Measurements from ENCODE around the gene ELK3. TPM values are rescaled to one million over a fixed set of nuclear protein-coding genes. Genes with fewer than 3 reads are reported as not detected.
A peak's percentile ranks its signal among the peaks of the same experiment; 100 is the strongest.

Gene ELK3
- total RNA-seq, 1 donor from 2014 or later = 5.3 TPM

DNA sequence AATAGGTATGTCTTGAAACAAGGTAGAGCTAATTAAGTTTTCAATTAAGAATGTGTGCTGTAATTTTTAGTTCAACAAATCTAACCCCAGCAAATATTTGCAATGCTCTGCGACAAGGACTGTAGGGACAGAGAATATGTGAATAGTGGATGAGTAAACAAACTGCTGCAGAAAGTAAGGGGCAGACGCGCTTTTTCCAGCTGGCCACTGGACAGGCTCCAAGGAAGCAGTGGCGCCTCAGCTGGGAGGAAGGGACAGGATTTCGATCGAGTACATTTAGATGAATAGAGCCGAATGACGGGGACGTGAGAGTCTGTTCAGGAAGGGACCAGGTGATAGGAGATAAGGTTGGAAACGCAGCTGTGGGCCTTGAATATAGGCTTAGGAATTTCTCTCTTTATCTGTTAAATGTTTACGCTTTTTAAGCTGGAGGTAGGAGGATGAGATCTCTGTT, 69.3 kb downstream of the ELK3 start:
- H3K4me3 ChIP-seq (ENCODE audit: low read depth, low read length) = no peak overlapping the region
- FAIRE-seq (no peak), DNase-seq (ENCODE audit: low read depth) (no peak)
- H3K27me3 ChIP-seq (ENCODE audit: control insufficient read depth, insufficient read depth, low read length) = no peaks in the 10 kb centered on the region
- H3K36me3 ChIP-seq (ENCODE audit: control insufficient read depth, insufficient read depth, low read length) = peaks cover 4% of the 10 kb centered on the region
- TF ChIP-seq, protein P1, sequence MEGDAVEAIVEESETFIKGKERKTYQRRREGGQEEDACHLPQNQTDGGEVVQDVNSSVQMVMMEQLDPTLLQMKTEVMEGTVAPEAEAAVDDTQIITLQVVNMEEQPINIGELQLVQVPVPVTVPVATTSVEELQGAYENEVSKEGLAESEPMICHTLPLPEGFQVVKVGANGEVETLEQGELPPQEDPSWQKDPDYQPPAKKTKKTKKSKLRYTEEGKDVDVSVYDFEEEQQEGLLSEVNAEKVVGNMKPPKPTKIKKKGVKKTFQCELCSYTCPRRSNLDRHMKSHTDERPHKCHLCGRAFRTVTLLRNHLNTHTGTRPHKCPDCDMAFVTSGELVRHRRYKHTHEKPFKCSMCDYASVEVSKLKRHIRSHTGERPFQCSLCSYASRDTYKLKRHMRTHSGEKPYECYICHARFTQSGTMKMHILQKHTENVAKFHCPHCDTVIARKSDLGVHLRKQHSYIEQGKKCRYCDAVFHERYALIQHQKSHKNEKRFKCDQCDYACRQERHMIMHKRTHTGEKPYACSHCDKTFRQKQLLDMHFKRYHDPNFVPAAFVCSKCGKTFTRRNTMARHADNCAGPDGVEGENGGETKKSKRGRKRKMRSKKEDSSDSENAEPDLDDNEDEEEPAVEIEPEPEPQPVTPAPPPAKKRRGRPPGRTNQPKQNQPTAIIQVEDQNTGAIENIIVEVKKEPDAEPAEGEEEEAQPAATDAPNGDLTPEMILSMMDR (IDR thresholded peaks at IDR 0.05; ENCODE audit: insufficient read depth, low read length, severe bottlenecking) = no peak

DNA sequence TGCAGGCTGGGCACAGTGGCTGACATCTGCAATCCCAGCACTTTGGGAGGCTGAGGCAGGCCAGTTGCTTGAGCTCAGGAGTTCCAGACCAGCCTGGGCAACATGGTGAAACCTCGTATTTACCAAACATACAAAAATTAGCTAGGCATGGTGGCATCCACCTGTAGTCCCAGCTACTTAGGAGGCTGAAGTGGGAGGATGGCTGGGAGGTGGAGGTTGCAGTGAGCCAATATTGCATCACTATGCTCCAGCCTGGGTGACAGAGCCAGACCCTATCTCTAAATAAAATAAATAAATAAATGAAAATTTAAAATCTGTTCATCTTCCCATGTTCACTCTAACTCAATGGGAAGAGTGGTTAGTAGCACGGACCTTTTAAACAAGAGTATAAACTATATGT, 71.2 kb downstream of the ELK3 start:
- Histone ChIP-seq H3K36me3 (ENCODE audit: control insufficient read depth, insufficient read depth, low read length) (peaks cover 4% of the 10 kb centered on the region), H3K27me3 (ENCODE audit: control insufficient read depth, insufficient read depth, low read length) (no peaks in the 10 kb centered on the region), H3K4me3 (ENCODE audit: low read depth, low read length) (no peak overlapping the region)
- DNase-seq (ENCODE audit: low read depth) (no peak), FAIRE-seq (no peak)
- TF ChIP-seq, protein P1 (IDR thresholded peaks at IDR 0.05; ENCODE audit: insufficient read depth, low read length, severe bottlenecking) = no peak

DNA sequence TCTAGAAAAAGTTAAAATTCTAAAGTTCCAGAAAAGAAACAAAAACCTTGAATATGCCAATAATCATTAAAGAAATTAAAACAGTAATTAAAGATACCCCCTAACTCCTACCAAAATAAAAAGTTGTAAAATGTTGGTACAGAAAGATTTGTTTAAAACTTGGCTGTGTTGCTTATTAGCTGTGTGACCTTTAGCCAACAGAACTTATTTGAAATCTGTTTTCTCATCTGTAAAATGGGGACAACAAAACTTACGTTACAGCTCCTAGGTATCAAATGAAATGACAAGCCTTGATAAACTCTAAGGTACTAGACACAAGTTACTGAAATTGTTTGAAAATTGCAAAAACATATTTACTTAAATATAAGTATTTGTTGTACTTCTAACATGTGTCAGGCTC, 71.7 kb downstream of the ELK3 start:
- DNase-seq (ENCODE audit: low read depth) (no peak), FAIRE-seq (no peak)
- TF ChIP-seq, protein P1 (IDR thresholded peaks at IDR 0.05; ENCODE audit: insufficient read depth, low read length, severe bottlenecking) = no peak
- H3K27me3 ChIP-seq (ENCODE audit: control insufficient read depth, insufficient read depth, low read length) = no peaks in the 10 kb centered on the region
- no peak overlapping the region for H3K4me3 ChIP-seq (ENCODE audit: low read depth, low read length)
- peaks cover 2% of the 10 kb centered on the region for H3K36me3 ChIP-seq (ENCODE audit: control insufficient read depth, insufficient read depth, low read length)

DNA sequence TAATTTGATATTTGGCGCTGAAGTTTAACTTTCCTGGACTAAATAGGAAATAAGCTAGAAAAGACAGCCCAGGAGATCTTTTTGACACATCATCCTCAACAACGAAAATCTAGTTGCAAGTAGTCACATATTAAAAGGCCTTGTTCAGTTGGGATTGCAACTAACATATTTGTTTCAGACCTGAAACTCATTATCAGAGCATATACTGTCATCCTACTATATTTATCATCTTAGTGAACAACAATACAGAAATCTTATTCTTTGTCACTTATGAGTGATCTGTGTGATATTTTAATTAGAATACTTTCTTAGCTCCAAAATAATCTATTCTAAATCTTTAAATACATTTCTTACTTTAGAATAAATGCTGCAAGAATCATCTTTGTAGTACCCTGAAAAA, 72.1 kb downstream of the ELK3 start:
- H3K4me3 ChIP-seq (ENCODE audit: low read depth, low read length) = no peak overlapping the region
- H3K36me3 ChIP-seq (ENCODE audit: control insufficient read depth, insufficient read depth, low read length) = peaks cover 2% of the 10 kb centered on the region
- DNase-seq (ENCODE audit: low read depth) (no peak), FAIRE-seq (no peak)
- H3K27me3 ChIP-seq (ENCODE audit: control insufficient read depth, insufficient read depth, low read length) = no peaks in the 10 kb centered on the region
- TF ChIP-seq, protein P1 (IDR thresholded peaks at IDR 0.05; ENCODE audit: insufficient read depth, low read length, severe bottlenecking) = no peak

DNA sequence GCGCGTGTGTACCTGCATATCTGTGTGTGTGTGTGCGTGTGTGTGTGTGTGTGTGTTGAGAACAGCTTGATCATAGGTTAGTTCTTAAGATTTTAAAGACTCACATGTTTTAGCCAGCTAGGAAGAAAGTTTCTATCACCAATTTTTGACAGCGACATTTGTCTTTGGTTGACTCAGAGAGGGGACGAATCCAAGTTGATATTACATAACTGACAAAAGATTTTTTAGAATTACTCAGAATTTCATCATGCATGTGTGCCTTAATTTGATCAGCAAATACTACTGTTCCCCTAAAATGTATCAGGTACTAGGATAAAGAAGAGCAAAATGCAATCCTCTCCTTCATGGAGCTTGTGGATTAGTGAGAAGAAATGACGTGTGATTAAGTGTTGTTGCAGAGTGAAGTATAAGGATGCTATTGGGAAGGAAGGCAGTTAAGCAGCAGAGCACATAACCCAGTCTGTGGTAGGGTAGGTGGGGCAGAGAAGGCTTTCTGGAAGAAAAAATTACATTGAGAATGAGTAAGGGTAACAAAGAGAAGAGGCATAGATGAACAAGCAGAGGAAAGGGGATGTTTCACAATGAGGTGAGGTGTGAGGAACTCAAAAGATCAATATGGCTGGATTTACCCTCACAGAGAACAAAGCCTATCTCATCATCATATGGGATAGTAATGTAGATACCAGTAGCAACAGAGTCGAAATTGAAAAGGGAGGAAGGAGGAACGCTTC, 77.5 kb downstream of the ELK3 start:
- Histone ChIP-seq H3K4me3 (ENCODE audit: low read depth, low read length) (no peak overlapping the region), H3K36me3 (ENCODE audit: control insufficient read depth, insufficient read depth, low read length) (peaks cover 4% of the 10 kb centered on the region), H3K27me3 (ENCODE audit: control insufficient read depth, insufficient read depth, low read length) (no peaks in the 10 kb centered on the region)
- TF ChIP-seq, protein P1 (IDR thresholded peaks at IDR 0.05; ENCODE audit: insufficient read depth, low read length, severe bottlenecking) = no peak
- FAIRE-seq (no peak), DNase-seq (ENCODE audit: low read depth) (no peak)

DNA sequence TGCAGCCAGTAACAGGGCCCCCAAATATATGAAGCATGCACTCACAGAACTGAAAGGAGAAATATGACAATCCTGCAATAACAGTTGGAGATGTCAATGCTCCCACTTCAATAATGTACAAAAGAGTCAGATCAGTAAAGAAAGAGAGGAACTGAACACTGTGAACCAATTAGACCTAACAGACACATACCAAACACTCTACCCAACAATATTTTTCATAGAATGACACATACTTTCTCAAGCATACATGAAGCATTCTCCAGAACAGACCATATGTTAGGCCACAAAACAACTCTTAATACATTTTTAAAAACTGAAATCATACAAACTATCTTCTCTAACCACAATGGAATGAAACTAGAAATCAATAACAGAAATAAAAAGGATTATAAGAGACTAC, 80.2 kb downstream of the ELK3 start:
- no peak overlapping the region for H3K4me3 ChIP-seq (ENCODE audit: low read depth, low read length)
- DNase-seq (ENCODE audit: low read depth) (peak; percentile 25), FAIRE-seq (no peak)
- peaks cover 4% of the 10 kb centered on the region for H3K36me3 ChIP-seq (ENCODE audit: control insufficient read depth, insufficient read depth, low read length)
- no peaks in the 10 kb centered on the region for H3K27me3 ChIP-seq (ENCODE audit: control insufficient read depth, insufficient read depth, low read length)
- TF ChIP-seq, protein P1 (IDR thresholded peaks at IDR 0.05; ENCODE audit: insufficient read depth, low read length, severe bottlenecking) = no peak

Data from bronchial epithelial cell (primary cell).